ENCODE data around the gene DEUP1. TPM values are rescaled to one million over a fixed set of nuclear protein-coding genes. Genes with fewer than 3 reads are reported as not detected.
A peak's percentile ranks its signal among the peaks of the same experiment; 100 is the strongest.

The DEUP1 gene, protein sequence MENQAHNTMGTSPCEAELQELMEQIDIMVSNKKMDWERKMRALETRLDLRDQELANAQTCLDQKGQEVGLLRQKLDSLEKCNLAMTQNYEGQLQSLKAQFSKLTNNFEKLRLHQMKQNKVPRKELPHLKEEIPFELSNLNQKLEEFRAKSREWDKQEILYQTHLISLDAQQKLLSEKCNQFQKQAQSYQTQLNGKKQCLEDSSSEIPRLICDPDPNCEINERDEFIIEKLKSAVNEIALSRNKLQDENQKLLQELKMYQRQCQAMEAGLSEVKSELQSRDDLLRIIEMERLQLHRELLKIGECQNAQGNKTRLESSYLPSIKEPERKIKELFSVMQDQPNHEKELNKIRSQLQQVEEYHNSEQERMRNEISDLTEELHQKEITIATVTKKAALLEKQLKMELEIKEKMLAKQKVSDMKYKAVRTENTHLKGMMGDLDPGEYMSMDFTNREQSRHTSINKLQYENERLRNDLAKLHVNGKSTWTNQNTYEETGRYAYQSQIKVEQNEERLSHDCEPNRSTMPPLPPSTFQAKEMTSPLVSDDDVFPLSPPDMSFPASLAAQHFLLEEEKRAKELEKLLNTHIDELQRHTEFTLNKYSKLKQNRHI
- total RNA-seq (not detected), total RNA-seq (0 to 0.17 (median 0) reads per million in 172 experiments)
- not detected for polyA plus RNA-seq (2013, experiment 1 of 2)
- polyA plus RNA-seq (2013, experiment 2 of 2), result not detected

- H3K4me3 Mint-ChIP-seq, result peak within 1 kb of the TSS; percentile 69
- Histone ChIP-seq H3K9me3 (ENCODE audit: control insufficient read depth in 1 of 2, insufficient read depth in 1 of 2, low read length in 2 of 2) (peaks cover 0 to 4% of the 10 kb centered on the region in 2 experiments), H3K27ac (ENCODE audit: low read depth in 1 of 2, low read length in 2 of 2) (no peak within 1 kb of the TSS), H3K36me3 (ENCODE audit: insufficient read depth, low read length) (no peaks in the 10 kb centered on the region), H3K4me1 (ENCODE audit: insufficient read depth, low read length) (no peaks in the 10 kb centered on the region), H3K4me3 (ENCODE audit: low read length) (no peak within 1 kb of the TSS), H3K27me3 (ENCODE audit: control insufficient read depth in 1 of 2, insufficient read depth in 2 of 2, low read length in 2 of 2) (peaks cover 13 to 17% of the 10 kb centered on the region in 2 experiments)
- ATAC-seq (ENCODE audit: poor library complexity) (no peak), DNase-seq (peak in 3 of 14 experiments; percentile 0 to 13 (median 6))
- no peaks in the 10 kb centered on the region for H3K36me3 Mint-ChIP-seq (ENCODE audit: low read depth)
- no peak for TF ChIP-seq CTCF (IDR thresholded peaks at IDR 0.05)
- H3K27me3 Mint-ChIP-seq, result peaks cover 55% of the 10 kb centered on the region
- ChIA-PET CTCF (interaction anchor here (0.6 kb wide), 1 partner anchor 365 kb away, joined by 3 read pairs; no protein-coding TSS in a partner anchor), POLR2A (no interaction called here)
- H3K4me1 Mint-ChIP-seq (ENCODE audit: low read depth), result peaks cover 10% of the 10 kb centered on the region
- H3K9me3 Mint-ChIP-seq, result no peaks in the 10 kb centered on the region
- no peak within 1 kb of the TSS for H3K27ac Mint-ChIP-seq
- intact Hi-C loops (cut with DNase I, micrococcal nuclease), result no loop called here
These were observed at the start of gene DEUP1 for GRCh38 chr11:93330446-93330984. TSS of gene DEUP1 (plus strand) at chr11:93330742. CDS start at chr11:93332260, 1,518 bp downstream.

DNA sequence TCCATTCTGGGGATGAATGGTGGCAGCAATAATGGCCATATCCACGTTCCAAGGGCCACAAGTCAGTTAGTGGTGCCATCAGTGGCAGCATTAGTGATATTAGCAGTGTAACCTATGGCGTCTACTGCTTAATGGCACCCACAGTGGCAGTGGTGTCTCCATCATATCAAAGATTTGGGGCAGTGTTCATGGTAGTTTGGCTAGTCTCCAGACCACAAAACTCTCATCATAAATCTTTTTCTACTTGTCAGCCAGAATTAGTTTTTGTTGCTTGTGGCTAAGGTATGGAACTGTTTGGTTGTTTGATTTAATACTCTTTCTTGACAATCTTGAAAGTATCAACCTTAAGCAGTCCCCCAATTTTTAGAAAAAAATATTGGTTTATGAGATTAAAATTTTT lies 45.1 kb upstream of the DEUP1 start:
- H3K36me3 ChIP-seq (ENCODE audit: insufficient read depth, low read length), result no peaks in the 10 kb centered on the region
- no peaks in the 10 kb centered on the region for H3K4me1 Mint-ChIP-seq (ENCODE audit: low read depth)
- TF ChIP-seq CTCF (IDR thresholded peaks at IDR 0.05), result no peak
- H3K27me3 ChIP-seq (ENCODE audit: control insufficient read depth in 1 of 2, insufficient read depth in 2 of 2, low read length in 2 of 2), result no peaks in the 10 kb centered on the region
- H3K27ac Mint-ChIP-seq, result no peak overlapping the region
- ATAC-seq (ENCODE audit: poor library complexity) (no peak), DNase-seq (no peak)
- peaks cover 7% of the 10 kb centered on the region for H3K27me3 Mint-ChIP-seq
- ChIA-PET POLR2A (no interaction called here), CTCF (no interaction called here)
- H3K4me3 Mint-ChIP-seq, result no peak overlapping the region
- H3K4me1 ChIP-seq (ENCODE audit: insufficient read depth, low read length), result no peaks in the 10 kb centered on the region
- no peaks in the 10 kb centered on the region for H3K9me3 Mint-ChIP-seq
- H3K36me3 Mint-ChIP-seq (ENCODE audit: low read depth), result no peaks in the 10 kb centered on the region
- no peaks in the 10 kb centered on the region for H3K9me3 ChIP-seq (ENCODE audit: control insufficient read depth in 1 of 2, insufficient read depth in 1 of 2, low read length in 2 of 2)
- intact Hi-C loops (cut with DNase I, micrococcal nuclease), result no loop called here
- H3K27ac ChIP-seq (ENCODE audit: low read depth in 1 of 2, low read length in 2 of 2), result no peak overlapping the region
- no peak overlapping the region for H3K4me3 ChIP-seq (ENCODE audit: low read length)

DNA sequence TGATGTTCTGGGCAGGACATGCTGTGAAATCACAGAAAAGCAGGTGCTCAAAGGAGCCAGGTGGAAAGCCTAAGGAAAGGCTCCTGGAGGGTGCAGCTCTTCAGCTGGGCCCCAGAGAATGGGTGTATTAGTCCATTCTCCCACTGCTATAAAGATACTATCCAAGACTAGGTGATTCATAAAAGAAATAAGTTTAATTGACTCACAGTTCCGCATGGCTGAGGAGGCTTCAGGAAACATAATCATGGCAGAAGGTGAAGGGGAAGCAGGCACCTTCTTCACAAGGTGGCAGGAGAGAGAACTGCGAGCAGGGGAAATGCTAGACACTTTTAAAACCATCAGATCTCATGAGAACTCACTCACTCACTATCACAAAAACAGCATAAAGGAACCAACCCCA lies 43.1 kb upstream of the DEUP1 start:
- Mint-ChIP-seq H3K9me3 (no peaks in the 10 kb centered on the region), H3K36me3 (ENCODE audit: low read depth) (no peaks in the 10 kb centered on the region)

More for the DNA sequence above, 43.1 kb upstream of the DEUP1 start:
- DNase-seq (no peak), ATAC-seq (ENCODE audit: poor library complexity) (no peak)
- CTCF ChIA-PET, result no interaction called here
- H3K27ac ChIP-seq (ENCODE audit: low read depth in 1 of 2, low read length in 2 of 2), result no peak overlapping the region
- no peak for TF ChIP-seq CTCF (IDR thresholded peaks at IDR 0.05)
- no peak overlapping the region for H3K27ac Mint-ChIP-seq
- H3K4me3 Mint-ChIP-seq, result no peak overlapping the region
- no peaks in the 10 kb centered on the region for H3K4me1 ChIP-seq (ENCODE audit: insufficient read depth, low read length)
- peaks cover 7% of the 10 kb centered on the region for H3K27me3 Mint-ChIP-seq
- no peaks in the 10 kb centered on the region for H3K4me1 Mint-ChIP-seq (ENCODE audit: low read depth)
- H3K36me3 ChIP-seq (ENCODE audit: insufficient read depth, low read length), result no peaks in the 10 kb centered on the region
- H3K27me3 ChIP-seq (ENCODE audit: control insufficient read depth in 1 of 2, insufficient read depth in 2 of 2, low read length in 2 of 2), result no peaks in the 10 kb centered on the region
- POLR2A ChIA-PET, result no interaction called here
- intact Hi-C loops (cut with DNase I, micrococcal nuclease), result no loop called here
- H3K4me3 ChIP-seq (ENCODE audit: low read length), result no peak overlapping the region
- H3K9me3 ChIP-seq (ENCODE audit: control insufficient read depth in 1 of 2, insufficient read depth in 1 of 2, low read length in 2 of 2), result no peaks in the 10 kb centered on the region

Measured in CD4-positive, alpha-beta T cell (primary cell).